Activated naive CD4-positive, alpha-beta T cell treated with anti-CD3 and anti-CD28 coated beads, Interleukin-2, amount 10 ng/mL, durations not matched to agents 7 days and 5 days (primary cell): ENCODE data around the gene TEX11.
"Not testable (repeated sequence)": the region's sequence is repeated elsewhere in the genome, so short reads cannot be mapped to it uniquely, and the experiment has no call there.

Experiments used
- CTCF ChIA-PET: fragments of 350-600 bp; sonication (Branson Sonifier 250); formaldehyde crosslinking; loops from one replicate; lab custom pipeline; 2021; ENCODE audit warnings: antibody characterized with exemption; lab: Charles Lee
- DNase-seq: peaks from one replicate; pipeline ENCODE4 v3.0.0-alpha.2; 2020
- H3K27ac Mint-ChIP-seq: one replicate; pipeline ENCODE4 v1.8.0; 2021; ENCODE audit warnings: mild to moderate bottlenecking, moderate library complexity, mixed read lengths
- H3K27me3 Mint-ChIP-seq: one replicate; pipeline ENCODE4 v1.8.0; 2021; ENCODE audit warnings: mild to moderate bottlenecking, mixed read lengths
- H3K36me3 Mint-ChIP-seq: one replicate; pipeline ENCODE4 v1.8.0; 2021; ENCODE audit warnings: mixed read lengths
- H3K4me1 Mint-ChIP-seq: one replicate; pipeline ENCODE4 v1.8.0; 2021; ENCODE audit warnings: mixed read lengths
- H3K4me3 Mint-ChIP-seq: one replicate; pipeline ENCODE4 v1.8.0; 2021; ENCODE audit warnings: mild to moderate bottlenecking, moderate library complexity, mixed read lengths
- H3K9me3 Mint-ChIP-seq: one replicate; pipeline ENCODE4 v1.8.0; 2021; ENCODE audit warnings: mixed read lengths

Gene TEX11

GRCh38 chrX:70908541-70908940 lies at the start of gene TEX11:
Gene TEX11, minus strand, starts transcription at chrX:70908711. Its CDS starts 922 bp downstream, at chrX:70907789.
- Mint-ChIP-seq H3K27me3 (no peaks in the 10 kb centered on the region), H3K4me3 (no peak within 1 kb of the TSS)

GRCh38 chrX:70954871-70955270 lies 46.4 kb upstream of the TEX11 start:
- Mint-ChIP-seq H3K27me3 (peaks cover 2% of the 10 kb centered on the region), H3K4me1 (no peaks in the 10 kb centered on the region), H3K4me3 (no peak overlapping the region), H3K9me3 (no peaks in the 10 kb centered on the region), H3K27ac (no peak overlapping the region), H3K36me3 (no peaks in the 10 kb centered on the region)
- DNase-seq = no peak
- CTCF ChIA-PET = no interaction called here

More at GRCh38 chrX:70908541-70908940, at the start of gene TEX11:
- H3K9me3 Mint-ChIP-seq = no peaks in the 10 kb centered on the region
- no peaks in the 10 kb centered on the region for H3K4me1 Mint-ChIP-seq
- no peak for DNase-seq
- H3K36me3 Mint-ChIP-seq = no peaks in the 10 kb centered on the region
- H3K27ac Mint-ChIP-seq = peak within 1 kb of the TSS; percentile 35
- CTCF ChIA-PET = no interaction called here

GRCh38 chrX:70924294-70924911 lies 15.9 kb upstream of the TEX11 start:
- H3K36me3 Mint-ChIP-seq = no peaks in the 10 kb centered on the region
- H3K4me1 Mint-ChIP-seq = peaks cover 5% of the 10 kb centered on the region
- H3K27me3 Mint-ChIP-seq = peaks cover 17% of the 10 kb centered on the region
- no peak for DNase-seq
- H3K9me3 Mint-ChIP-seq = no peaks in the 10 kb centered on the region
- no peak overlapping the region for H3K27ac Mint-ChIP-seq
- no peak overlapping the region for H3K4me3 Mint-ChIP-seq
- CTCF ChIA-PET = no interaction called here

GRCh38 chrX:70922774-70923473 lies 14.4 kb upstream of the TEX11 start:
- no peaks in the 10 kb centered on the region for H3K9me3 Mint-ChIP-seq
- no peak overlapping the region for H3K4me3 Mint-ChIP-seq
- no peak for DNase-seq
- no peak overlapping the region for H3K27ac Mint-ChIP-seq
- H3K27me3 Mint-ChIP-seq = peaks cover 7% of the 10 kb centered on the region
- CTCF ChIA-PET = no interaction called here
- H3K36me3 Mint-ChIP-seq = no peaks in the 10 kb centered on the region
- peaks cover 5% of the 10 kb centered on the region for H3K4me1 Mint-ChIP-seq

GRCh38 chrX:70921709-70922352 lies 13.3 kb upstream of the TEX11 start:
- Mint-ChIP-seq H3K4me1 (peaks cover 5% of the 10 kb centered on the region), H3K36me3 (no peaks in the 10 kb centered on the region), H3K4me3 (no peak overlapping the region), H3K27me3 (peaks cover 7% of the 10 kb centered on the region), H3K27ac (no peak overlapping the region), H3K9me3 (no peaks in the 10 kb centered on the region)
- CTCF ChIA-PET = no interaction called here
- DNase-seq = no peak

- H3K27ac Mint-ChIP-seq = no peak overlapping the region
- no peak overlapping the region for H3K4me3 Mint-ChIP-seq
- H3K9me3 Mint-ChIP-seq = no peaks in the 10 kb centered on the region
- no peaks in the 10 kb centered on the region for H3K36me3 Mint-ChIP-seq
- H3K4me1 Mint-ChIP-seq = no peaks in the 10 kb centered on the region
- CTCF ChIA-PET = no interaction called here
- no peak for DNase-seq
- no peaks in the 10 kb centered on the region for H3K27me3 Mint-ChIP-seq
Observed at GRCh38 chrX:70916754-70917153, 8.2 kb upstream of the TEX11 start.

- no peaks in the 10 kb centered on the region for H3K9me3 Mint-ChIP-seq
- CTCF ChIA-PET = no interaction called here
- H3K27ac Mint-ChIP-seq = no peak overlapping the region
- H3K36me3 Mint-ChIP-seq = no peaks in the 10 kb centered on the region
- no peak overlapping the region for H3K4me3 Mint-ChIP-seq
- no peaks in the 10 kb centered on the region for H3K4me1 Mint-ChIP-seq
- H3K27me3 Mint-ChIP-seq = no peaks in the 10 kb centered on the region
- DNase-seq = no peak
Observed at GRCh38 chrX:70907900-70908299, 611 bp downstream of the TEX11 start.

GRCh38 chrX:70901465-70901864 lies 7.0 kb downstream of the TEX11 start:
- DNase-seq = no peak
- no peaks in the 10 kb centered on the region for H3K27me3 Mint-ChIP-seq
- H3K9me3 Mint-ChIP-seq = no peaks in the 10 kb centered on the region
- H3K27ac Mint-ChIP-seq = no peak overlapping the region
- no peaks in the 10 kb centered on the region for H3K4me1 Mint-ChIP-seq
- no peaks in the 10 kb centered on the region for H3K36me3 Mint-ChIP-seq
- CTCF ChIA-PET = no interaction called here
- H3K4me3 Mint-ChIP-seq = no peak overlapping the region

GRCh38 chrX:70890441-70890840 lies 18.1 kb downstream of the TEX11 start:
- CTCF ChIA-PET, H3K9me3 Mint-ChIP-seq, H3K4me1 Mint-ChIP-seq, DNase-seq, H3K36me3 Mint-ChIP-seq, H3K27ac Mint-ChIP-seq, H3K4me3 Mint-ChIP-seq: not testable (repeated sequence)
- H3K27me3 Mint-ChIP-seq = peaks cover 11% of the 10 kb centered on the region

- CTCF ChIA-PET = no interaction called here
- no peak overlapping the region for H3K4me3 Mint-ChIP-seq
Observed at GRCh38 chrX:70878902-70879301, 29.6 kb downstream of the TEX11 start.

GRCh38 chrX:70852294-70852693 lies 56.2 kb downstream of the TEX11 start:
- Mint-ChIP-seq H3K4me1 (no peaks in the 10 kb centered on the region), H3K9me3 (no peaks in the 10 kb centered on the region), H3K36me3 (no peaks in the 10 kb centered on the region), H3K27me3 (no peaks in the 10 kb centered on the region), H3K4me3 (no peak overlapping the region), H3K27ac (no peak overlapping the region)
- DNase-seq = no peak
- CTCF ChIA-PET = no interaction called here

More at GRCh38 chrX:70878902-70879301, 29.6 kb downstream of the TEX11 start:
- H3K9me3 Mint-ChIP-seq = no peaks in the 10 kb centered on the region
- peaks cover 13% of the 10 kb centered on the region for H3K4me1 Mint-ChIP-seq
- no peaks in the 10 kb centered on the region for H3K36me3 Mint-ChIP-seq
- H3K27me3 Mint-ChIP-seq = peaks cover 3% of the 10 kb centered on the region
- H3K27ac Mint-ChIP-seq = no peak overlapping the region
- peak; percentile 24 for DNase-seq

- H3K4me3 Mint-ChIP-seq, CTCF ChIA-PET, DNase-seq, H3K9me3 Mint-ChIP-seq, H3K27me3 Mint-ChIP-seq, H3K36me3 Mint-ChIP-seq, H3K27ac Mint-ChIP-seq, H3K4me1 Mint-ChIP-seq: not testable (repeated sequence)
Observed at GRCh38 chrX:70844081-70844480, 64.4 kb downstream of the TEX11 start.

GRCh38 chrX:70843620-70844019 lies 64.9 kb downstream of the TEX11 start:
- H3K36me3 Mint-ChIP-seq, H3K9me3 Mint-ChIP-seq, H3K4me1 Mint-ChIP-seq, DNase-seq, CTCF ChIA-PET, H3K27me3 Mint-ChIP-seq, H3K4me3 Mint-ChIP-seq, H3K27ac Mint-ChIP-seq: not testable (repeated sequence)

- Mint-ChIP-seq H3K9me3 (no peaks in the 10 kb centered on the region), H3K27ac (no peak overlapping the region), H3K27me3 (no peaks in the 10 kb centered on the region), H3K4me1 (no peaks in the 10 kb centered on the region), H3K4me3 (no peak overlapping the region), H3K36me3 (no peaks in the 10 kb centered on the region)
- DNase-seq = no peak
- CTCF ChIA-PET = no interaction called here
Observed at GRCh38 chrX:70834589-70834988, 73.9 kb downstream of the TEX11 start.

GRCh38 chrX:70826715-70827114 lies 81.8 kb downstream of the TEX11 start:
- H3K27me3 Mint-ChIP-seq = no peaks in the 10 kb centered on the region
- no peaks in the 10 kb centered on the region for H3K36me3 Mint-ChIP-seq
- H3K4me3 Mint-ChIP-seq = no peak overlapping the region
- no peak for DNase-seq
- CTCF ChIA-PET = no interaction called here
- no peaks in the 10 kb centered on the region for H3K4me1 Mint-ChIP-seq
- no peak overlapping the region for H3K27ac Mint-ChIP-seq
- no peaks in the 10 kb centered on the region for H3K9me3 Mint-ChIP-seq
